HepG2 (cell line): ENCODE measurements around the gene EMC10. TPM values are rescaled to one million over a fixed set of nuclear protein-coding genes. Genes with fewer than 3 reads are reported as not detected.

Experiments
- ATAC-seq: fragments of 200-7000 bp; cut with Tn5 transposase; 3 replicates; pipeline ENCODE4 v1.9.1; 2020; ENCODE audit warnings: mild to moderate bottlenecking, moderate library complexity
- BruUV-seq: library from RNA; stranded (reverse); fragments of 400-500 nt; replicated peaks from 2 replicates; lab custom pipeline; 2021; lab: Mats Ljungman, UMichigan
- CTCF ChIA-PET: fragments of 300-600 bp; formaldehyde crosslinking; extraction: SDS; loops from one replicate; lab custom pipeline; 2021; ENCODE audit warnings: low total read pairs, inconsistent platforms, low intra/inter-chr PET ratio; lab: Yijun Ruan, JAX
- POLR2A ChIA-PET: fragments of 350-600 bp; sonication (Branson Sonifier 250); formaldehyde crosslinking; loops from one replicate; lab custom pipeline; 2020; ENCODE audit warnings: antibody characterized with exemption, inconsistent platforms; lab: Yijun Ruan, JAX
- DNase-seq: peaks from one replicate; pipeline ENCODE4 v3.0.0-alpha.2; 2015; ENCODE audit warnings: low spot score
- FAIRE-seq: peaks from 3 replicates; lab custom pipeline; 2011; peaks lifted over from hg19 to GRCh38; lab: Jason Lieb, UNC
- H2AFZ ChIP-seq: one replicate; pipeline ENCODE4 v1.6.1; 2011; ENCODE audit warnings: low read length, inconsistent platforms
- H3K27ac ChIP-seq: fragments of 300-600 bp; 3 replicates; pipeline ENCODE4 v1.8.0; 2011; ENCODE audit warnings: mixed run types, mild to moderate bottlenecking, mixed read lengths, low read length, inconsistent platforms; ENCODE audit not compliant: insufficient read depth; ENCODE audit errors: extremely low read length
- H3K27me3 ChIP-seq, 2 experiments: fragments of 200-600 bp in 1 of 2; 2 replicates in 1 of 2; 3 replicates in 1 of 2; pipeline versions ENCODE4 v1.6.0 to v1.8.0; 2011; ENCODE audit warnings: low read length in 2 of 2, mild to moderate bottlenecking in 2 of 2, moderate library complexity in 2 of 2, inconsistent platforms in 1 of 2; ENCODE audit not compliant: insufficient read depth in 2 of 2, control insufficient read depth in 1 of 2
- H3K36me3 ChIP-seq, 2 experiments: fragments of 200-600 bp in 1 of 2; replicated peaks in 1 of 2; 2 replicates in 1 of 2; 3 replicates in 1 of 2; pipeline versions ENCODE4 v1.5.1 to v1.8.0; 2011; ENCODE audit warnings: low read length in 2 of 2, inconsistent platforms in 1 of 2; ENCODE audit not compliant: insufficient read depth in 2 of 2, control insufficient read depth in 1 of 2
- H3K4me1 ChIP-seq: 2 replicates; pipeline ENCODE4 v1.5.1; 2012; ENCODE audit warnings: low read length, inconsistent platforms; ENCODE audit not compliant: insufficient read depth
- H3K4me2 ChIP-seq: 2 replicates; pipeline ENCODE4 v1.6.0; 2011; ENCODE audit warnings: low read depth, low read length, inconsistent platforms
- H3K4me3 ChIP-seq, 3 experiments: fragments of 200-600 bp in 1 of 3; sonication (generic), shearing (Covaris generic) in 1 of 3; replicated peaks in 1 of 3; 2 replicates each; pipeline ENCODE4 v1.5.1; 2011 to 2016; ENCODE audit warnings: low read length in 3 of 3, inconsistent platforms in 2 of 3, low read depth in 2 of 3, mild to moderate bottlenecking in 2 of 3, control low read depth in 1 of 3, mixed read lengths in 1 of 3; ENCODE audit not compliant: insufficient read depth in 1 of 3
- H3K79me2 ChIP-seq: one replicate; pipeline ENCODE4 v1.6.1; 2011; ENCODE audit warnings: low read length, inconsistent platforms; ENCODE audit not compliant: insufficient read depth
- H3K9ac ChIP-seq: 2 replicates; pipeline ENCODE4 v1.6.0; 2011; ENCODE audit warnings: mild to moderate bottlenecking, low read depth, low read length, inconsistent platforms; ENCODE audit not compliant: insufficient read depth
- H3K9me3 ChIP-seq: 2 replicates; pipeline ENCODE4 v1.5.1; 2012; ENCODE audit warnings: mild to moderate bottlenecking, low read length
- H4K20me1 ChIP-seq: 2 replicates; pipeline ENCODE4 v1.6.0; 2011; ENCODE audit warnings: inconsistent platforms, mild to moderate bottlenecking, low read length, moderate library complexity; ENCODE audit not compliant: insufficient read depth
- EP300 ChIP-seq, 3 experiments: sonication (generic) in 1 of 3; formaldehyde crosslinking in 1 of 3; IDR thresholded peaks; 2 replicates each; pipeline versions ENCODE4 v1.5.1 to v1.6.1; 2011 to 2020; ENCODE audit warnings: low read depth in 2 of 3, low read length in 2 of 3, borderline replicate concordance in 1 of 3, improper control_type of control experiment in 1 of 3, mild to moderate bottlenecking in 1 of 3, missing genetic modification reagents in 1 of 3, moderate library complexity in 1 of 3
- ETV5 ChIP-seq: IDR thresholded peaks from 2 replicates; pipeline ENCODE4 v1.6.1; 2018; ENCODE audit warnings: missing biosample characterization, missing genetic modification reagents, inconsistent platforms, borderline replicate concordance
- NR2F1 ChIP-seq, 2 experiments: fragments of 450-650 bp in 1 of 2; formaldehyde crosslinking in 1 of 2; IDR thresholded peaks; 2 replicates each; pipeline versions ENCODE4 v1.5.0 to v1.6.1; 2016 to 2020; ENCODE audit warnings: mild to moderate bottlenecking in 1 of 2, missing compliant biosample characterization in 1 of 2, missing genetic modification reagents in 1 of 2, moderate library complexity in 1 of 2
- POGZ ChIP-seq: sonication (generic); formaldehyde crosslinking; IDR thresholded peaks from 2 replicates; pipeline ENCODE4 v1.4.0; 2020; ENCODE audit warnings: mild to moderate bottlenecking, missing genetic modification reagents
- TEF ChIP-seq: sonication (generic); formaldehyde crosslinking; IDR thresholded peaks from 2 replicates; pipeline ENCODE4 v1.5.0; 2020; ENCODE audit warnings: missing genetic modification reagents
- TP53 ChIP-seq: sonication (generic); formaldehyde crosslinking; conservative IDR thresholded peaks from 2 replicates; pipeline ENCODE4 v1.4.0; 2020; ENCODE audit warnings: missing genetic modification reagents
- ZFX ChIP-seq: sonication (generic); formaldehyde crosslinking; IDR thresholded peaks from 2 replicates; pipeline ENCODE4 v1.4.0; 2020; ENCODE audit warnings: mild to moderate bottlenecking, low read depth, missing genetic modification reagents, moderate library complexity
- ZNF253 ChIP-seq: sonication (generic); formaldehyde crosslinking; IDR thresholded peaks from 2 replicates; pipeline ENCODE4 v1.8.0; 2022; ENCODE audit warnings: mild to moderate bottlenecking, missing genetic modification reagents, borderline replicate concordance
- ZNF317 ChIP-seq: sonication (generic); formaldehyde crosslinking; IDR thresholded peaks from 2 replicates; pipeline ENCODE4 v1.5.0; 2020; ENCODE audit warnings: mild to moderate bottlenecking, missing genetic modification reagents
- ZNF382 ChIP-seq: sonication (generic); formaldehyde crosslinking; IDR thresholded peaks from 2 replicates; pipeline ENCODE4 v1.5.0; 2020; ENCODE audit warnings: missing genetic modification reagents, mild to moderate bottlenecking, borderline replicate concordance
- ZNF629 ChIP-seq: sonication (generic); formaldehyde crosslinking; conservative IDR thresholded peaks from 2 replicates; pipeline ENCODE4 v1.5.0; 2020; ENCODE audit warnings: missing genetic modification reagents
- WGBS: methylation state at CpG from one replicate; pipeline ENCODE4 v1.1.6; 2017; ENCODE audit warnings: low lambda C conversion rate; 5-methylcytosine and 5-hydroxymethylcytosine counted together
- in situ Hi-C: cut with HindIII; loops from 2 replicates; pipeline ENCODE4 v1.10.0; 2017; ENCODE audit warnings: low pct_unique_long_range_greater_than_20kb; ENCODE audit not compliant: extremely low pct_ligation_motif_present
- intact Hi-C: fragments of 100-400 bp; cut with micrococcal nuclease; formaldehyde crosslinking; loops from one replicate; pipeline ENCODE4 v1.10.0; 2022; ENCODE audit not compliant: unreplicated experiment
- polyA plus RNA-seq, 8 experiments: library from polyadenylated mRNA; depleted of rRNA in 3 of 8; stranded (reverse) in 7 of 8; unstranded in 1 of 8; fragments of >200 nt; fragmentation: Illumina TruSeq in 4 of 8; extraction: Trizol in 4 of 8; gene quantifications; 2 replicates each; pipeline versions ENCODE4 v1.2.1 to v1.2.3, GENCODE V29; 2011 to 2016; ENCODE audit warnings: low read depth in 4 of 8, missing spikeins in 1 of 8, mixed read lengths in 1 of 8; ENCODE audit not compliant: insufficient read depth in 1 of 8
- total RNA-seq, 5 experiments: library from RNA; depleted of rRNA; stranded (reverse); fragments of >200 nt; fragmentation: Illumina TruSeq; extraction: Trizol; gene quantifications; 2 replicates each; pipeline ENCODE4 v1.2.3, GENCODE V29; 2016; ENCODE audit warnings: low read depth in 1 of 5
- TF ChIP-seq, protein P1 (sequence below): sonication (generic); formaldehyde crosslinking; IDR thresholded peaks from 2 replicates; pipeline ENCODE4 v1.4.0; 2020; ENCODE audit warnings: mild to moderate bottlenecking, missing genetic modification reagents
- TF ChIP-seq, protein P2 (sequence below): sonication (generic); formaldehyde crosslinking; IDR thresholded peaks from 2 replicates; pipeline ENCODE4 v1.5.1; 2020; ENCODE audit warnings: mild to moderate bottlenecking, missing genetic modification reagents
- TF ChIP-seq, protein P3 (sequence below): fragments of 450-650 bp; IDR thresholded peaks from 2 replicates; pipeline ENCODE4 v1.6.1; 2017
- TF ChIP-seq, protein P4 (sequence below): sonication (generic); formaldehyde crosslinking; IDR thresholded peaks from 2 replicates; pipeline ENCODE4 v1.4.0; 2020; ENCODE audit warnings: missing genetic modification reagents

The EMC10 gene
- total and polyA plus RNA-seq, 2 of the 13 experiments (the other 11 are each of a cell fraction or from before 2014, with no cell fraction given), result not detected

- peak within 1 kb of the TSS; percentile 76 for H3K9ac ChIP-seq
- no peak within 1 kb of the TSS for H2AFZ ChIP-seq
- no peaks in the 10 kb centered on the region for H3K9me3 ChIP-seq
- no peaks in the 10 kb centered on the region; a peak in 2 of 5 replicates for H3K27me3 ChIP-seq
- peak within 1 kb of the TSS; percentile 44 for H3K27ac ChIP-seq
- H3K4me3 ChIP-seq, result peak within 1 kb of the TSS; percentile 54 to 71 (median 58); a peak in 5 of 6 replicates
- H3K36me3 ChIP-seq, result no peaks in the 10 kb centered on the region
- 5% methylated on average over 9 of the region's 22 CpGs for WGBS
- ATAC-seq, result peak; percentile 61
- no peak for DNase-seq
- H3K4me2 ChIP-seq, result peak within 1 kb of the TSS; percentile 71
- intact Hi-C loops (no loop called here), in situ Hi-C loops (no loop called here)
- no peak for FAIRE-seq
- H3K4me1 ChIP-seq, result peaks cover 29% of the 10 kb centered on the region
- POLR2A ChIA-PET, result no interaction called here
- H3K79me2 ChIP-seq, result no peaks in the 10 kb centered on the region
- no TSS peak for BruUV-seq
- no peaks in the 10 kb centered on the region for H4K20me1 ChIP-seq
- CTCF ChIA-PET, result no interaction called here
- no peak for TF ChIP-seq EP300 (IDR thresholded peaks at IDR 0.05; ENCODE audit: low read depth in 2 of 2, low read length in 2 of 2)
- TF ChIP-seq EP300 (CRISPR knock-in tag; IDR thresholded peaks at IDR 0.05; ENCODE audit: borderline replicate concordance), result 0 out of 2 replicates have a peak, but pooled peaks have one; percentile 12
- TF ChIP-seq ZNF253 (CRISPR knock-in tag), result no peak
- TF ChIP-seq, protein P1, sequence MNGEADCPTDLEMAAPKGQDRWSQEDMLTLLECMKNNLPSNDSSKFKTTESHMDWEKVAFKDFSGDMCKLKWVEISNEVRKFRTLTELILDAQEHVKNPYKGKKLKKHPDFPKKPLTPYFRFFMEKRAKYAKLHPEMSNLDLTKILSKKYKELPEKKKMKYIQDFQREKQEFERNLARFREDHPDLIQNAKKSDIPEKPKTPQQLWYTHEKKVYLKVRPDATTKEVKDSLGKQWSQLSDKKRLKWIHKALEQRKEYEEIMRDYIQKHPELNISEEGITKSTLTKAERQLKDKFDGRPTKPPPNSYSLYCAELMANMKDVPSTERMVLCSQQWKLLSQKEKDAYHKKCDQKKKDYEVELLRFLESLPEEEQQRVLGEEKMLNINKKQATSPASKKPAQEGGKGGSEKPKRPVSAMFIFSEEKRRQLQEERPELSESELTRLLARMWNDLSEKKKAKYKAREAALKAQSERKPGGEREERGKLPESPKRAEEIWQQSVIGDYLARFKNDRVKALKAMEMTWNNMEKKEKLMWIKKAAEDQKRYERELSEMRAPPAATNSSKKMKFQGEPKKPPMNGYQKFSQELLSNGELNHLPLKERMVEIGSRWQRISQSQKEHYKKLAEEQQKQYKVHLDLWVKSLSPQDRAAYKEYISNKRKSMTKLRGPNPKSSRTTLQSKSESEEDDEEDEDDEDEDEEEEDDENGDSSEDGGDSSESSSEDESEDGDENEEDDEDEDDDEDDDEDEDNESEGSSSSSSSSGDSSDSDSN (CRISPR knock-in tag), result 0 out of 2 replicates have a peak, but pooled peaks have one; percentile 22
- no peak for TF ChIP-seq TP53
- no peak for TF ChIP-seq ZNF317
- TF ChIP-seq NR2F1 (CRISPR knock-in tag; IDR thresholded peaks at IDR 0.05), result 0 out of 4 replicates have a peak, but pooled peaks have one; percentile 18 to 22
- TF ChIP-seq, protein P2, sequence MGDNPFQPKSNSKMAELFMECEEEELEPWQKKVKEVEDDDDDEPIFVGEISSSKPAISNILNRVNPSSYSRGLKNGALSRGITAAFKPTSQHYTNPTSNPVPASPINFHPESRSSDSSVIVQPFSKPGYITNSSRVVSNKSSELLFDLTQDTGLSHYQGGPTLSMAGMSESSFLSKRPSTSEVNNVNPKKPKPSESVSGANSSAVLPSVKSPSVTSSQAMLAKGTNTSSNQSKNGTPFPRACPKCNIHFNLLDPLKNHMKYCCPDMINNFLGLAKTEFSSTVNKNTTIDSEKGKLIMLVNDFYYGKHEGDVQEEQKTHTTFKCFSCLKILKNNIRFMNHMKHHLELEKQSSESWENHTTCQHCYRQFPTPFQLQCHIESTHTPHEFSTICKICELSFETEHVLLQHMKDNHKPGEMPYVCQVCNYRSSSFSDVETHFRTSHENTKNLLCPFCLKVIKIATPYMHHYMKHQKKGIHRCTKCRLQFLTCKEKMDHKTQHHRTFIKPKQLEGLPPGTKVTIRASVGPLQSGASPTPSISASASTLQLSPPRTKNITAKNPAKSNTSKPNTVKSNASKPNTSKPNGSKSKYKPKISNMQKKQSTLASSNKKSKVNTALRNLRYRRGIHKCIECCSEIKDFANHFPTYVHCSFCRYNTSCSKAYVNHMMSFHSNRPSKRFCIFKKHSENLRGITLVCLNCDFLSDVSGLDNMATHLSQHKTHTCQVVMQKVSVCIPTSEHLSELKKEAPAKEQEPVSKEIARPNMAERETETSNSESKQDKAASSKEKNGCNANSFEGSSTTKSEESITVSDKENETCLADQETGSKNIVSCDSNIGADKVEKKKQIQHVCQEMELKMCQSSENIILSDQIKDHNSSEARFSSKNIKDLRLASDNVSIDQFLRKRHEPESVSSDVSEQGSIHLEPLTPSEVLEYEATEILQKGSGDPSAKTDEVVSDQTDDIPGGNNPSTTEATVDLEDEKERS (CRISPR knock-in tag), result no peak
- TF ChIP-seq ZNF382 (CRISPR knock-in tag), result no peak
- TF ChIP-seq, protein P3, sequence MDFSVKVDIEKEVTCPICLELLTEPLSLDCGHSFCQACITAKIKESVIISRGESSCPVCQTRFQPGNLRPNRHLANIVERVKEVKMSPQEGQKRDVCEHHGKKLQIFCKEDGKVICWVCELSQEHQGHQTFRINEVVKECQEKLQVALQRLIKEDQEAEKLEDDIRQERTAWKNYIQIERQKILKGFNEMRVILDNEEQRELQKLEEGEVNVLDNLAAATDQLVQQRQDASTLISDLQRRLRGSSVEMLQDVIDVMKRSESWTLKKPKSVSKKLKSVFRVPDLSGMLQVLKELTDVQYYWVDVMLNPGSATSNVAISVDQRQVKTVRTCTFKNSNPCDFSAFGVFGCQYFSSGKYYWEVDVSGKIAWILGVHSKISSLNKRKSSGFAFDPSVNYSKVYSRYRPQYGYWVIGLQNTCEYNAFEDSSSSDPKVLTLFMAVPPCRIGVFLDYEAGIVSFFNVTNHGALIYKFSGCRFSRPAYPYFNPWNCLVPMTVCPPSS, result no peak
- TF ChIP-seq ZFX (CRISPR knock-in tag), result peak; percentile 84
- no peak for TF ChIP-seq TEF (CRISPR knock-in tag)
- TF ChIP-seq ETV5, result no peak
- TF ChIP-seq POGZ, result no peak
- TF ChIP-seq ZNF629, result peak; percentile 87
- TF ChIP-seq, protein P4, sequence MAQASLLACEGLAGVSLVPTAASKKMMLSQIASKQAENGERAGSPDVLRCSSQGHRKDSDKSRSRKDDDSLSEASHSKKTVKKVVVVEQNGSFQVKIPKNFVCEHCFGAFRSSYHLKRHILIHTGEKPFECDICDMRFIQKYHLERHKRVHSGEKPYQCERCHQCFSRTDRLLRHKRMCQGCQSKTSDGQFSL (CRISPR knock-in tag), result peak; percentile 8; the same call in 1 of the 2 replicates
Measured at GRCh38 chr19:50513746-50514345, 37.5 kb downstream of the EMC10 start, which contains the start of gene ASPDH. ASPDH (minus strand) TSS chr19:50513913; CDS start chr19:50513823, 90 bp downstream.
